Neutrophil (primary cell): ENCODE data around the gene ZNF581.

Source experiments
- H3K27ac ChIP-seq: fragments of 200-600 bp; sonication (generic); 2 replicates; pipeline ENCODE4 v1.5.1; 2016; ENCODE audit warnings: mild to moderate bottlenecking, moderate library complexity
- H3K27me3 ChIP-seq: fragments of 200-600 bp; sonication (generic); 2 replicates; pipeline ENCODE4 v1.6.0; 2016; ENCODE audit warnings: mild to moderate bottlenecking
- H3K36me3 ChIP-seq: fragments of 200-600 bp; sonication (generic); 2 replicates; pipeline ENCODE4 v1.5.1; 2017
- H3K4me1 ChIP-seq, 2 experiments: fragments of 200-600 bp in 1 of 2; sonication (generic) in 1 of 2; 1 replicate in 1 of 2; 2 replicates in 1 of 2; pipeline versions ENCODE4 v1.5.1 to v1.6.1; 2013 to 2016; ENCODE audit warnings: low read depth in 1 of 2, low read length in 1 of 2, mild to moderate bottlenecking in 1 of 2, moderate library complexity in 1 of 2; ENCODE audit not compliant: control insufficient read depth in 1 of 2, insufficient read depth in 1 of 2
- H3K4me3 ChIP-seq, 2 experiments: fragments of 200-600 bp in 1 of 2; sonication (generic) in 1 of 2; 1 replicate in 1 of 2; 2 replicates in 1 of 2; pipeline ENCODE4 v1.5.1; 2013 to 2016; ENCODE audit warnings: low read depth in 1 of 2, low read length in 1 of 2, mild to moderate bottlenecking in 1 of 2, moderate library complexity in 1 of 2
- H3K9me3 ChIP-seq: fragments of 200-600 bp; sonication (generic); 2 replicates; pipeline ENCODE4 v1.5.1; 2016
- CTCF ChIP-seq: fragments of 200-600 bp; sonication (generic); IDR thresholded peaks from 2 replicates; pipeline ENCODE4 v1.5.1; 2016; ENCODE audit warnings: antibody characterized with exemption

Gene ZNF581

GRCh38 chr19:55690109-55690768, 46.8 kb downstream of the ZNF581 start:
- H3K27me3 ChIP-seq: no peaks in the 10 kb centered on the region
- H3K27ac ChIP-seq: no peak overlapping the region
- no peaks in the 10 kb centered on the region for H3K9me3 ChIP-seq
- TF ChIP-seq CTCF: no peak
- no peak overlapping the region for H3K4me3 ChIP-seq
- no peaks in the 10 kb centered on the region for H3K4me1 ChIP-seq
- H3K36me3 ChIP-seq: peaks cover 100% of the 10 kb centered on the region

- peaks cover 100% of the 10 kb centered on the region for H3K36me3 ChIP-seq
- H3K27me3 ChIP-seq: no peaks in the 10 kb centered on the region
- TF ChIP-seq CTCF: no peak
- H3K4me3 ChIP-seq: no peak overlapping the region
- H3K27ac ChIP-seq: no peak overlapping the region
- no peaks in the 10 kb centered on the region for H3K9me3 ChIP-seq
- no peaks in the 10 kb centered on the region for H3K4me1 ChIP-seq
Measured at GRCh38 chr19:55690769-55691545, 47.5 kb downstream of the ZNF581 start.

GRCh38 chr19:55691561-55692481, 48.4 kb downstream of the ZNF581 start:
- Histone ChIP-seq H3K36me3 (peaks cover 100% of the 10 kb centered on the region), H3K4me1 (no peaks in the 10 kb centered on the region), H3K27ac (no peak overlapping the region), H3K4me3 (no peak overlapping the region), H3K27me3 (no peaks in the 10 kb centered on the region), H3K9me3 (no peaks in the 10 kb centered on the region)
- no peak for TF ChIP-seq CTCF

GRCh38 chr19:55692681-55693081, 49.2 kb downstream of the ZNF581 start:
- H3K4me3 ChIP-seq: no peak overlapping the region
- no peaks in the 10 kb centered on the region for H3K27me3 ChIP-seq
- H3K27ac ChIP-seq: no peak overlapping the region
- no peaks in the 10 kb centered on the region for H3K4me1 ChIP-seq
- peaks cover 100% of the 10 kb centered on the region for H3K36me3 ChIP-seq
- no peak for TF ChIP-seq CTCF
- H3K9me3 ChIP-seq: no peaks in the 10 kb centered on the region

GRCh38 chr19:55693336-55693974, 50.0 kb downstream of the ZNF581 start:
- H3K36me3 ChIP-seq: peaks cover 100% of the 10 kb centered on the region
- no peak overlapping the region for H3K27ac ChIP-seq
- no peak for TF ChIP-seq CTCF
- H3K27me3 ChIP-seq: no peaks in the 10 kb centered on the region
- no peaks in the 10 kb centered on the region for H3K9me3 ChIP-seq
- H3K4me3 ChIP-seq: no peak overlapping the region
- no peaks in the 10 kb centered on the region for H3K4me1 ChIP-seq
